Panc1 (cell line): ENCODE data around the gene TMEFF2. TPM values are rescaled to one million over a fixed set of nuclear protein-coding genes. Genes with fewer than 3 reads are reported as not detected.

Source experiments
- ATAC-seq: fragments of 200-7000 bp; cut with Tn5 transposase; 2 replicates; pipeline ENCODE4 v1.9.1; 2020; ENCODE audit warnings: mild to moderate bottlenecking, moderate library complexity
- BruUV-seq: library from RNA; stranded (reverse); fragments of 400-500 nt; replicated peaks from 2 replicates; lab custom pipeline; 2021; lab: Mats Ljungman, UMichigan
- CTCF ChIA-PET: fragments of 300-600 bp; sonication (Branson Sonifier 250); formaldehyde crosslinking; loops from one replicate; lab custom pipeline; 2022; ENCODE audit warnings: antibody characterized with exemption; lab: Charles Lee
- POLR2A ChIA-PET: fragments of 300-600 bp; sonication (Branson Sonifier 250); formaldehyde crosslinking; loops from one replicate; lab custom pipeline; 2022; ENCODE audit warnings: antibody characterized with exemption; lab: Charles Lee
- DNase-seq: peaks from one replicate; pipeline ENCODE4 v3.0.0-alpha.2; 2010; ENCODE audit warnings: low read depth, low spot score
- H3K27ac ChIP-seq: 2 replicates; pipeline ENCODE4 v1.5.1; 2011; ENCODE audit warnings: mild to moderate bottlenecking, low read length, inconsistent platforms
- H3K27me3 ChIP-seq: fragments of 200-500 bp; sonication (Bioruptor generic); 2 replicates; pipeline ENCODE4 v1.6.0; 2014; ENCODE audit warnings: low read length, inconsistent platforms; ENCODE audit not compliant: control insufficient read depth, insufficient read depth
- H3K36me3 ChIP-seq: fragments of 200-500 bp; sonication (Bioruptor generic); 2 replicates; pipeline ENCODE4 v1.5.1; 2014; ENCODE audit warnings: inconsistent platforms, mild to moderate bottlenecking, low read length, moderate library complexity; ENCODE audit not compliant: control insufficient read depth, insufficient read depth
- H3K4me1 ChIP-seq: 2 replicates; pipeline ENCODE4 v1.5.1; 2011; ENCODE audit warnings: inconsistent platforms, mild to moderate bottlenecking, low read length, moderate library complexity; ENCODE audit not compliant: control insufficient read depth, insufficient read depth
- H3K4me3 ChIP-seq, 2 experiments: 2 replicates each; pipeline ENCODE4 v1.5.1; 2011 to 2012; ENCODE audit warnings: low read depth in 2 of 2, low read length in 2 of 2, mild to moderate bottlenecking in 2 of 2, inconsistent platforms in 1 of 2, moderate library complexity in 1 of 2
- H3K9me3 ChIP-seq: fragments of 200-500 bp; sonication (Bioruptor generic); 2 replicates; pipeline ENCODE4 v1.5.1; 2014; ENCODE audit warnings: low read depth, mild to moderate bottlenecking, inconsistent platforms, low read length, moderate library complexity; ENCODE audit not compliant: control insufficient read depth, insufficient read depth
- CTCF ChIP-seq: fragments of 450-650 bp; IDR thresholded peaks from 2 replicates; pipeline ENCODE4 v1.5.1; 2017; ENCODE audit warnings: mild to moderate bottlenecking
- POLR2AphosphoS5 ChIP-seq: IDR thresholded peaks from 2 replicates; pipeline ENCODE4 v1.6.1; 2012; ENCODE audit warnings: mild to moderate bottlenecking, low read depth, low read length, moderate library complexity
- REST ChIP-seq, 2 experiments: IDR thresholded peaks; 2 replicates each; pipeline ENCODE4 v1.6.1; 2011 to 2012; ENCODE audit warnings: low read depth in 2 of 2, control low read depth in 1 of 2, low read length in 1 of 2, mild to moderate bottlenecking in 1 of 2, moderate library complexity in 1 of 2; ENCODE audit not compliant: insufficient read depth in 1 of 2
- SIN3A ChIP-seq: IDR thresholded peaks from 2 replicates; pipeline ENCODE4 v1.6.1; 2012; ENCODE audit warnings: low read depth, mild to moderate bottlenecking, low read length, moderate library complexity, borderline replicate concordance; ENCODE audit not compliant: insufficient read depth
- TCF7L2 ChIP-seq: IDR thresholded peaks from 2 replicates; pipeline ENCODE4 v1.6.1; 2011; ENCODE audit warnings: mild to moderate bottlenecking, low read depth, low read length, inconsistent platforms
- in situ Hi-C: cut with HindIII; loops from 2 replicates; pipeline ENCODE4 v1.10.0; 2016; ENCODE audit warnings: low sequenced_read_pairs, low pct_unique_long_range_greater_than_20kb
- intact Hi-C: fragments of 100-400 bp; cut with micrococcal nuclease; formaldehyde crosslinking; loops from one replicate; pipeline ENCODE4 v1.10.0; 2022; ENCODE audit not compliant: unreplicated experiment
- total RNA-seq: library from RNA; stranded (reverse); gene quantifications from one replicate; pipeline ENCODE4 v1.2.1, GENCODE V29; 2021; ENCODE audit not compliant: unreplicated experiment

Gene TMEFF2
- total RNA-seq, 1 experiment from 2014 or later = 1.5 TPM

- H3K4me1 ChIP-seq = peaks cover 12% of the 10 kb centered on the region
- ChIA-PET CTCF (no interaction called here), POLR2A (no interaction called here)
- H3K27me3 ChIP-seq = no peaks in the 10 kb centered on the region
- no peak for DNase-seq
- no peak for ATAC-seq
- intact Hi-C loops (no loop called here), in situ Hi-C loops (no loop called here)
- no peaks in the 10 kb centered on the region for H3K36me3 ChIP-seq
- H3K27ac ChIP-seq = peak overlapping the region; percentile 76; the same call in 1 of the 2 replicates
- no peak overlapping the region for H3K4me3 ChIP-seq
- no TSS peak for BruUV-seq
- H3K9me3 ChIP-seq = no peaks in the 10 kb centered on the region
- TF ChIP-seq REST (IDR thresholded peaks at IDR 0.05; ENCODE audit: insufficient read depth in 1 of 2, low read depth in 2 of 2, low read length in 1 of 2) (no peak), SIN3A (no peak), CTCF (no peak), TCF7L2 (no peak), POLR2AphosphoS5 (no peak)
These were observed 268.1 kb downstream of the TMEFF2 start for GRCh38 chr2:191926671-191927070.

- Histone ChIP-seq H3K4me1 (peaks cover 12% of the 10 kb centered on the region), H3K9me3 (no peaks in the 10 kb centered on the region), H3K27me3 (no peaks in the 10 kb centered on the region), H3K4me3 (no peak overlapping the region), H3K27ac (no peak overlapping the region), H3K36me3 (no peaks in the 10 kb centered on the region)
- ATAC-seq (no peak), DNase-seq (no peak)
- no TSS peak for BruUV-seq
- CTCF ChIA-PET = no interaction called here
- TF ChIP-seq POLR2AphosphoS5 (no peak), SIN3A (no peak), REST (IDR thresholded peaks at IDR 0.05; ENCODE audit: insufficient read depth in 1 of 2, low read depth in 2 of 2, low read length in 1 of 2) (no peak), CTCF (no peak), TCF7L2 (no peak)
- in situ Hi-C loops = no loop called here
- intact Hi-C loops = no loop called here
- POLR2A ChIA-PET = no interaction called here
These were observed 271.1 kb downstream of the TMEFF2 start for GRCh38 chr2:191923652-191923997.
